ENCODE data around the gene APC. TPM values are rescaled to one million over a fixed set of nuclear protein-coding genes. Genes with fewer than 3 reads are reported as not detected.

The APC gene
- total RNA-seq, 1 experiment from 2014 or later, result 24.0 TPM

DNA sequence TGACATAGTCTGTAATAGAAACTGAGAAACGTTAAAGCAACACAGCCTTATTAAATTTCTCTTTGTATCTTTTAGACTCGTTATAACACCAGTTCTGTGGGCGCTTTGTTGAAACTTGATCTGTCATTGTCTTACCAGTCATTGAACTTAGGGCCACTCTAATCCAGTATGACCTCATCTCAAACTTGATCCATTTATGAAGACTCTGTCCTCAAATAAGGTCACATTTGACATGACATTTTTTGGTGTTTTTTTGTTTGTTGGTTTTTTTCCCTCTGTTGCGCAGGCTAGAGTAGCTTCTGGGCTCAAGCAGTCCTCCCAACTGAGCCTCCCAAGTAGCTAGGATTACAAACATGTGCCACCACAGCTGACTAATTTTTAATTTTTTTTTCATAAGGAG, 5.9 kb downstream of the APC start:
- DNase-seq (ENCODE audit: low read depth, low spot score) (no peak), ATAC-seq (no peak)
- Histone ChIP-seq H3K4me2 (ENCODE audit: low read length) (no peak overlapping the region), H3K9me2 (ENCODE audit: insufficient read depth) (no peaks in the 10 kb centered on the region), H3K9ac (ENCODE audit: low read length) (no peak overlapping the region), H3K4me3 (replicated peaks in 1 of 2; ENCODE audit: low read depth in 1 of 2, low read length in 2 of 2) (no peak overlapping the region), H3K27me3 (ENCODE audit: insufficient read depth, low read length) (no peaks in the 10 kb centered on the region), H3K36me3 (ENCODE audit: control insufficient read depth in 1 of 2, insufficient read depth in 2 of 2, low read length in 2 of 2) (no peaks in the 10 kb centered on the region), H3K79me2 (ENCODE audit: insufficient read depth, low read length) (peaks cover 8% of the 10 kb centered on the region), H2AFZ (ENCODE audit: low read depth, low read length, poor library complexity, severe bottlenecking) (no peak overlapping the region), H3K9me3 (ENCODE audit: control insufficient read depth in 1 of 2, insufficient read depth in 1 of 2, low read depth in 1 of 2, low read length in 2 of 2) (no peaks in the 10 kb centered on the region), H3K27ac (ENCODE audit: low read depth, low read length) (no peak overlapping the region), H3K4me1 (ENCODE audit: control insufficient read depth in 1 of 2, insufficient read depth in 2 of 2, low read length in 2 of 2) (no peaks in the 10 kb centered on the region), H4K20me1 (ENCODE audit: insufficient read depth) (no peaks in the 10 kb centered on the region)
- POLR2A ChIA-PET, result no interaction called here
- CTCF ChIA-PET, result no interaction called here
- TF ChIP-seq JUND (IDR thresholded peaks at IDR 0.05) (no peak), ZNF274 (IDR thresholded peaks at IDR 0.05; ENCODE audit: low read depth, low read length) (no peak), EZH2phosphoT487 (IDR thresholded peaks at IDR 0.05; ENCODE audit: borderline replicate concordance) (no peak), POLR2A (IDR thresholded peaks at IDR 0.05; ENCODE audit: borderline replicate concordance, extremely low read depth, insufficient read depth, insufficient read length) (no peak), ZFX (IDR thresholded peaks at IDR 0.05) (no peak), SRF (IDR thresholded peaks at IDR 0.05; ENCODE audit: low read depth) (no peak), SP1 (IDR thresholded peaks at IDR 0.05; ENCODE audit: low read depth) (no peak)
- TF ChIP-seq, protein P1, sequence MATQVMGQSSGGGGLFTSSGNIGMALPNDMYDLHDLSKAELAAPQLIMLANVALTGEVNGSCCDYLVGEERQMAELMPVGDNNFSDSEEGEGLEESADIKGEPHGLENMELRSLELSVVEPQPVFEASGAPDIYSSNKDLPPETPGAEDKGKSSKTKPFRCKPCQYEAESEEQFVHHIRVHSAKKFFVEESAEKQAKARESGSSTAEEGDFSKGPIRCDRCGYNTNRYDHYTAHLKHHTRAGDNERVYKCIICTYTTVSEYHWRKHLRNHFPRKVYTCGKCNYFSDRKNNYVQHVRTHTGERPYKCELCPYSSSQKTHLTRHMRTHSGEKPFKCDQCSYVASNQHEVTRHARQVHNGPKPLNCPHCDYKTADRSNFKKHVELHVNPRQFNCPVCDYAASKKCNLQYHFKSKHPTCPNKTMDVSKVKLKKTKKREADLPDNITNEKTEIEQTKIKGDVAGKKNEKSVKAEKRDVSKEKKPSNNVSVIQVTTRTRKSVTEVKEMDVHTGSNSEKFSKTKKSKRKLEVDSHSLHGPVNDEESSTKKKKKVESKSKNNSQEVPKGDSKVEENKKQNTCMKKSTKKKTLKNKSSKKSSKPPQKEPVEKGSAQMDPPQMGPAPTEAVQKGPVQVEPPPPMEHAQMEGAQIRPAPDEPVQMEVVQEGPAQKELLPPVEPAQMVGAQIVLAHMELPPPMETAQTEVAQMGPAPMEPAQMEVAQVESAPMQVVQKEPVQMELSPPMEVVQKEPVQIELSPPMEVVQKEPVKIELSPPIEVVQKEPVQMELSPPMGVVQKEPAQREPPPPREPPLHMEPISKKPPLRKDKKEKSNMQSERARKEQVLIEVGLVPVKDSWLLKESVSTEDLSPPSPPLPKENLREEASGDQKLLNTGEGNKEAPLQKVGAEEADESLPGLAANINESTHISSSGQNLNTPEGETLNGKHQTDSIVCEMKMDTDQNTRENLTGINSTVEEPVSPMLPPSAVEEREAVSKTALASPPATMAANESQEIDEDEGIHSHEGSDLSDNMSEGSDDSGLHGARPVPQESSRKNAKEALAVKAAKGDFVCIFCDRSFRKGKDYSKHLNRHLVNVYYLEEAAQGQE (IDR thresholded peaks at IDR 0.05; ENCODE audit: low read depth), result no peak
- no TSS peak for BruUV-seq (replicated peaks)
- RAD21 ChIA-PET (ENCODE audit: low non-redundant PET in 1 of 2, low total read pairs in 2 of 2, uncharacterized antibody in 2 of 2, unreplicated experiment in 2 of 2), result no interaction called here
- intact Hi-C loops (cut with micrococcal nuclease), result no loop called here

DNA sequence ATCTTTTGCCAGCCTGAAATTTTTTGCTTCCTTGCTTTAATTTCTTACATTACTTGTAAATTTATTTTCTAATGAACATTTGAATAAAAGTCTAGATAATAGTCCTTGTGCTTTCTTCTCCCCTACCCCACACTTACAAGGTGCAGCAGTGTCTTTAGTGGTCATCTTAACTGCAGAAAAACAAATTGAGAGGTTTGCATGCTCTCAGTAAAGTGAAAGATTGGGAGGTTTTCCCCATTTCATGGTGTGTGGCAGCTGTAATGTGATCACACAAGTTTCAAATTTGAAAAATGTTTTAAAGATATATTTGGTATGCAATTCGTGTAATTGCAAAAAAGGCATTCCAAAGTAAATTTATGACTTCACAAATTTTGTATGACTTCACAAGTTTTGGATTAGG, 14.7 kb downstream of the APC start:
- CTCF ChIA-PET, result no interaction called here
- Histone ChIP-seq H4K20me1 (ENCODE audit: insufficient read depth) (peaks cover 3% of the 10 kb centered on the region), H3K4me2 (ENCODE audit: low read length) (no peak overlapping the region), H3K79me2 (ENCODE audit: insufficient read depth, low read length) (peaks cover 5% of the 10 kb centered on the region; the same call in 1 of the 2 replicates), H2AFZ (ENCODE audit: low read depth, low read length, poor library complexity, severe bottlenecking) (no peak overlapping the region), H3K9me3 (ENCODE audit: control insufficient read depth in 1 of 2, insufficient read depth in 1 of 2, low read depth in 1 of 2, low read length in 2 of 2) (no peaks in the 10 kb centered on the region), H3K27me3 (ENCODE audit: insufficient read depth, low read length) (no peaks in the 10 kb centered on the region), H3K27ac (ENCODE audit: low read depth, low read length) (no peak overlapping the region), H3K4me1 (ENCODE audit: control insufficient read depth in 1 of 2, insufficient read depth in 2 of 2, low read length in 2 of 2) (peaks cover 12% of the 10 kb centered on the region in 2 experiments), H3K4me3 (replicated peaks in 1 of 2; ENCODE audit: low read depth in 1 of 2, low read length in 2 of 2) (no peak overlapping the region), H3K9me2 (ENCODE audit: insufficient read depth) (no peaks in the 10 kb centered on the region), H3K36me3 (ENCODE audit: control insufficient read depth in 1 of 2, insufficient read depth in 2 of 2, low read length in 2 of 2) (no peaks in the 10 kb centered on the region), H3K9ac (ENCODE audit: low read length) (no peak overlapping the region)
- intact Hi-C loops (cut with micrococcal nuclease), result loop anchor here (10.0 kb wide), 1 partner anchor 328 kb away; no protein-coding TSS in a partner anchor
- DNase-seq (ENCODE audit: low read depth, low spot score) (no peak), ATAC-seq (no peak)
- BruUV-seq (replicated peaks), result no TSS peak
- RAD21 ChIA-PET (ENCODE audit: low non-redundant PET in 1 of 2, low total read pairs in 2 of 2, uncharacterized antibody in 2 of 2, unreplicated experiment in 2 of 2), result no interaction called here
- POLR2A ChIA-PET, result no interaction called here
- TF ChIP-seq EGR1 (IDR thresholded peaks at IDR 0.05; ENCODE audit: low read depth) (no peak), FOSL1 (IDR thresholded peaks at IDR 0.05; ENCODE audit: low read depth) (no peak), TCF7L2 (IDR thresholded peaks at IDR 0.05; ENCODE audit: borderline replicate concordance, extremely low read depth, insufficient read depth, insufficient read length) (no peak), ZNF274 (IDR thresholded peaks at IDR 0.05; ENCODE audit: low read depth, low read length) (no peak), SIN3A (IDR thresholded peaks at IDR 0.05; ENCODE audit: low read depth) (no peak), CBX3 (IDR thresholded peaks at IDR 0.05; ENCODE audit: low read depth) (no peak)
- TF ChIP-seq, protein P2, sequence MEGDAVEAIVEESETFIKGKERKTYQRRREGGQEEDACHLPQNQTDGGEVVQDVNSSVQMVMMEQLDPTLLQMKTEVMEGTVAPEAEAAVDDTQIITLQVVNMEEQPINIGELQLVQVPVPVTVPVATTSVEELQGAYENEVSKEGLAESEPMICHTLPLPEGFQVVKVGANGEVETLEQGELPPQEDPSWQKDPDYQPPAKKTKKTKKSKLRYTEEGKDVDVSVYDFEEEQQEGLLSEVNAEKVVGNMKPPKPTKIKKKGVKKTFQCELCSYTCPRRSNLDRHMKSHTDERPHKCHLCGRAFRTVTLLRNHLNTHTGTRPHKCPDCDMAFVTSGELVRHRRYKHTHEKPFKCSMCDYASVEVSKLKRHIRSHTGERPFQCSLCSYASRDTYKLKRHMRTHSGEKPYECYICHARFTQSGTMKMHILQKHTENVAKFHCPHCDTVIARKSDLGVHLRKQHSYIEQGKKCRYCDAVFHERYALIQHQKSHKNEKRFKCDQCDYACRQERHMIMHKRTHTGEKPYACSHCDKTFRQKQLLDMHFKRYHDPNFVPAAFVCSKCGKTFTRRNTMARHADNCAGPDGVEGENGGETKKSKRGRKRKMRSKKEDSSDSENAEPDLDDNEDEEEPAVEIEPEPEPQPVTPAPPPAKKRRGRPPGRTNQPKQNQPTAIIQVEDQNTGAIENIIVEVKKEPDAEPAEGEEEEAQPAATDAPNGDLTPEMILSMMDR (IDR thresholded peaks at IDR 0.05 in 2 of 3, conservative IDR thresholded peaks at IDR 0.05 in 1 of 3; ENCODE audit: borderline replicate concordance in 1 of 3, insufficient read depth in 1 of 3, low read depth in 2 of 3, low read length in 2 of 3), result no peak
- TF ChIP-seq, protein P3, sequence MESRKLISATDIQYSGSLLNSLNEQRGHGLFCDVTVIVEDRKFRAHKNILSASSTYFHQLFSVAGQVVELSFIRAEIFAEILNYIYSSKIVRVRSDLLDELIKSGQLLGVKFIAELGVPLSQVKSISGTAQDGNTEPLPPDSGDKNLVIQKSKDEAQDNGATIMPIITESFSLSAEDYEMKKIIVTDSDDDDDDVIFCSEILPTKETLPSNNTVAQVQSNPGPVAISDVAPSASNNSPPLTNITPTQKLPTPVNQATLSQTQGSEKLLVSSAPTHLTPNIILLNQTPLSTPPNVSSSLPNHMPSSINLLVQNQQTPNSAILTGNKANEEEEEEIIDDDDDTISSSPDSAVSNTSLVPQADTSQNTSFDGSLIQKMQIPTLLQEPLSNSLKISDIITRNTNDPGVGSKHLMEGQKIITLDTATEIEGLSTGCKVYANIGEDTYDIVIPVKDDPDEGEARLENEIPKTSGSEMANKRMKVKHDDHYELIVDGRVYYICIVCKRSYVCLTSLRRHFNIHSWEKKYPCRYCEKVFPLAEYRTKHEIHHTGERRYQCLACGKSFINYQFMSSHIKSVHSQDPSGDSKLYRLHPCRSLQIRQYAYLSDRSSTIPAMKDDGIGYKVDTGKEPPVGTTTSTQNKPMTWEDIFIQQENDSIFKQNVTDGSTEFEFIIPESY (IDR thresholded peaks at IDR 0.05; ENCODE audit: extremely low read depth, insufficient replicate concordance, low read length), result no peak
